ENCODE data around the gene DDX24.

DNA sequence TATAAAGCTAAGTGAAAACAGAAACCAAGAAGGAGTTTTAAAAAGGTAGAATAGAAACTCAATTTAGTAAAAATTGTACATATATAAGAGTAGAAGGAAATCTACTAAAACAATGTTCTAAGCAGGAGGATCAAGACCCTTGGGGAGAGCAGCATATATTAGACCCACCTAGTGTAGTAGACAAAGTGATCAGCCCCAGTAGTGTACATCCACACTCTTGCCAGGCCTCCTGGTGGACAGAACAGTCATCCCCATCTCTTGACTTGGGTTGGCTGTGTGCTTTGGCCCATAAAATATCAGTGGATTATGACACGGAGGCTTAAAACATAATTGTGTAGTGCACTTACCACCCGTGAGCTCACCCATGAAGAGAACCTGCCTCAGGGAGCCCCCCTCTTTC is 65.8 kb downstream of the DDX24 start:
- TF ChIP-seq, protein P1, sequence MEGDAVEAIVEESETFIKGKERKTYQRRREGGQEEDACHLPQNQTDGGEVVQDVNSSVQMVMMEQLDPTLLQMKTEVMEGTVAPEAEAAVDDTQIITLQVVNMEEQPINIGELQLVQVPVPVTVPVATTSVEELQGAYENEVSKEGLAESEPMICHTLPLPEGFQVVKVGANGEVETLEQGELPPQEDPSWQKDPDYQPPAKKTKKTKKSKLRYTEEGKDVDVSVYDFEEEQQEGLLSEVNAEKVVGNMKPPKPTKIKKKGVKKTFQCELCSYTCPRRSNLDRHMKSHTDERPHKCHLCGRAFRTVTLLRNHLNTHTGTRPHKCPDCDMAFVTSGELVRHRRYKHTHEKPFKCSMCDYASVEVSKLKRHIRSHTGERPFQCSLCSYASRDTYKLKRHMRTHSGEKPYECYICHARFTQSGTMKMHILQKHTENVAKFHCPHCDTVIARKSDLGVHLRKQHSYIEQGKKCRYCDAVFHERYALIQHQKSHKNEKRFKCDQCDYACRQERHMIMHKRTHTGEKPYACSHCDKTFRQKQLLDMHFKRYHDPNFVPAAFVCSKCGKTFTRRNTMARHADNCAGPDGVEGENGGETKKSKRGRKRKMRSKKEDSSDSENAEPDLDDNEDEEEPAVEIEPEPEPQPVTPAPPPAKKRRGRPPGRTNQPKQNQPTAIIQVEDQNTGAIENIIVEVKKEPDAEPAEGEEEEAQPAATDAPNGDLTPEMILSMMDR (conservative IDR thresholded peaks at IDR 0.05; ENCODE audit: low read length), result no peak
- no peak for TF ChIP-seq EZH2phosphoT487 (IDR thresholded peaks at IDR 0.05; ENCODE audit: borderline replicate concordance, low read depth, low read length)

Data from OCI-LY7 (cell line).